Measurements from ENCODE around the gene PSMG4.

GRCh38 chr6:3278691-3279090 lies 19.9 kb downstream of the PSMG4 start:
- no peak for TF ChIP-seq POLR2AphosphoS5 (IDR thresholded peaks at IDR 0.05; ENCODE audit: low read depth, low read length)
- no peak for TF ChIP-seq CTCF (IDR thresholded peaks at IDR 0.05)
- TF ChIP-seq REST (IDR thresholded peaks at IDR 0.05; ENCODE audit: insufficient read depth in 1 of 2, low read depth in 2 of 2, low read length in 1 of 2), result no peak
- no peak for TF ChIP-seq SIN3A (IDR thresholded peaks at IDR 0.05; ENCODE audit: borderline replicate concordance, insufficient read depth, low read depth, low read length)
- TF ChIP-seq TCF7L2 (IDR thresholded peaks at IDR 0.05; ENCODE audit: low read depth, low read length), result no peak
